Measurements from ENCODE around the gene RARG. TPM values are rescaled to one million over a fixed set of nuclear protein-coding genes. Genes with fewer than 3 reads are reported as not detected.
"Not testable (repeated sequence)": the region's sequence is repeated elsewhere in the genome, so short reads cannot be mapped to it uniquely, and the experiment has no call there.

The RARG gene
- total RNA-seq, 2 experiments from 2014 or later = 29.4 to 38.8 TPM

DNA sequence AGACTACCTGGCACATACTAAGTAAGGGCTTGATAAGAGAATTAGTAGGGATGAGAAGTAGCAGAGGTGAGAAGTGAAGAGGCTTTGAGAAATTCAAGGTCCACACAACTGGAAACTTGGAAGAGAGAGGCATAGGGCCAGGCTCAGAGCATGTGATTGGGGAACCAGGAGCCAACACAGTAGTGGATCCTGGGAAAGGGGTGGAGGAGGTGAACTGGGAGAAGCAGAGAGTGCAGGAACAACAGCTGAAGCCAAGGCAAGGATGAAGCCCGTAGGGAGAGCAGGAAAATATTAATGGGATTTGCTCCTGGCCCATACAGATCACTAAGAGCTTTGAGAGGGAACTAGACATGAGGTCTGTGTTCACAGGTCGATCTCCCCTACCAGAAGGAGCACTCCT is 23.6 kb downstream of the RARG start:
- DNase-seq = no peak
- Mint-ChIP-seq H3K27me3 (no peaks in the 10 kb centered on the region), H3K4me3 (peak overlapping the region; percentile 78), H3K36me3 (peaks cover 49% of the 10 kb centered on the region), H3K9me3 (ENCODE audit: low read depth) (no peaks in the 10 kb centered on the region), H3K27ac (peak overlapping the region; percentile 89), H3K4me1 (peaks cover 66% of the 10 kb centered on the region)
- no peak for ATAC-seq
- CTCF ChIA-PET = interaction anchor here (0.8 to 19.8 kb wide), 15 partner anchors 9 to 114 kb away, joined by 3 to 294 read pairs (median 12); partner anchors contain the start of genes AAAS, CSAD, ESPL1 and MYG1

DNA sequence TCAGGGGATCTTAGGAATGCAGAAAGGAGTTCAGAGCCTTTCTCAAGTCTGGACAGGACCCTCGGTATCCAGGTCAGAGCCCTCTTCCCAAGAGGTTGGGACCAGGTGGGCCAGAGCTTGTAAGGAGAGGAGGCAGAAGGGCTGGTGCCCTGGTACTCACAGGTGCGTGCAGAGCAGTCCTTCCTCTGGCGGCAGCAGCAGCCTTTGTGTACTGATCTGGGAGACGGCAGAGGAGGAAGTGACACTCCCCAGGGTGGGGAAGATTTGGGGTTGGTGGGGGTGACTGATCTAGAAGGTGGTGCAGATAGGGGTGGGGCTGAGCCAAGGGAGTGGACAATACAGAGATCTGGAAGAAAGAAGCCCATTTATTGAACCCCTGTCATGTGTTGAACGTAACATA is 25.0 kb downstream of the RARG start, which contains the start of gene ITGB7:
Gene ITGB7 (minus strand): TSS at position 210 of the 400 bp plus-strand sequence. CDS start 6,808 bp downstream, outside the sequence.
- Mint-ChIP-seq H3K27ac (peak within 1 kb of the TSS; percentile 89), H3K27me3 (no peaks in the 10 kb centered on the region), H3K36me3 (peaks cover 48% of the 10 kb centered on the region), H3K4me1 (peaks cover 69% of the 10 kb centered on the region), H3K9me3 (ENCODE audit: low read depth) (no peaks in the 10 kb centered on the region), H3K4me3 (peak within 1 kb of the TSS; percentile 91)
- ATAC-seq (peak; percentile 70), DNase-seq (peak; percentile 92)
- CTCF ChIA-PET = interaction anchor here (0.7 to 19.8 kb wide), 12 partner anchors 11 to 138 kb away, joined by 3 to 294 read pairs (median 20); partner anchors contain the start of genes AAAS, ESPL1, MYG1 and PFDN5

DNA sequence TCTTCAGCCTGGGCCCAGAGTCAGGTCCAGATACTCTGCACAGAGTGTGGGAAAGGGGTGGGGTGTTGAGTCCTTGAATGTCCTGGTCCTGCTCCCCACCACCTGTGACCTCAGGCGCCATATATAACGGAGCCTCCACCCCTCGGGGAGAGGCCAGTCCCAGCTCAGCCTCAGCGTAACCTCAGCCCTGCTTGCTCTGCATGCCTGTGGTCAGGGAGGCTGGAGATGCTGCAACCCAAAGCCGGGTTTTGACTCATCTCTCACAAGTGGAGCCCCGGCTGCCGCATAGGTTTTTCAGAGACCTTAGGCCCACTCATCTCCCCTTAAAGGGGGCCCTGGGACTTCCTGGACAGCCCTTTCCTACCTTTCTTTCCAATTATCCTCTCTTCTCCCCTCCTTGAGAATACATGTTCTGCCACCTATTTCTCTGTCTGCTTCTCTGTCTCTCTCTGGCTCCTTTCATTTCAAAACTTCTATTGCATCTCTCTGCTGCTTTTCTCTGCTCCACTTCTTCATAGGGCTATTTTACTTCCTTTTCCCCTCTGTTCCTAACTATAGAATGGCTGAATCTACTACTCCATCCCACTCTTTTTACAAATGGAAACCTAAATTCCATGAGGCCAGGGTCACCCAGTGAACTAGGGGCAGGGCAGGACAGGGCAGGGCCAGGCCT is 26.1 kb downstream of the RARG start:
- H3K36me3 Mint-ChIP-seq = peaks cover 53% of the 10 kb centered on the region
- H3K27ac Mint-ChIP-seq = peak overlapping the region; percentile 89

DNA sequence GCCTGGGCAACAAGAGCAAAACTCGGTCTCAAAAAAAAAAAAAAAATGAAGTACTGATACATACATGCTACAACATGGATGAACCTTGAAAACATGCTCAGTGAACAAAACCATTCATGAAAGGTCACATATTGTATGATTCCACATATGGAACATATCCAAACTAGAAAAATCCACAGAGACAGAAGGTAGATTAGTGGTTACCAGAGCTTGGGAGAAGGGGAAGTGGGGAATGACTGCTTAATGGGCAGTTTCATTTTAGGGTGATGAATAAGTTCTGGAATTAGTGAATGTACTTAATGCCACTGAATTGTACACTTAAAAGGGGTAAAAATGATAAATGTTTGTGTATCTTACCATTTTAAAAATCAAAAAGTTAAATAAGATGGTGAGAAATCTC is 27.7 kb downstream of the RARG start:
- no peak for ATAC-seq
- peaks cover 57% of the 10 kb centered on the region for H3K36me3 Mint-ChIP-seq
- CTCF ChIA-PET = interaction anchor here (0.7 to 19.8 kb wide), 7 partner anchors 14 to 119 kb away, joined by 3 to 294 read pairs (median 16); partner anchors contain the start of genes AAAS and ESPL1
- H3K9me3 Mint-ChIP-seq (ENCODE audit: low read depth) = no peaks in the 10 kb centered on the region
- H3K4me3 Mint-ChIP-seq = peak overlapping the region; percentile 91
- peak overlapping the region; percentile 61 for H3K27ac Mint-ChIP-seq
- peaks cover 76% of the 10 kb centered on the region for H3K4me1 Mint-ChIP-seq
- no peak for DNase-seq
- no peaks in the 10 kb centered on the region for H3K27me3 Mint-ChIP-seq

More for the DNA sequence above, 26.1 kb downstream of the RARG start:
- ATAC-seq (peak; percentile 71), DNase-seq (peak; percentile 96)
- peaks cover 75% of the 10 kb centered on the region for H3K4me1 Mint-ChIP-seq
- H3K27me3 Mint-ChIP-seq = no peaks in the 10 kb centered on the region
- H3K9me3 Mint-ChIP-seq (ENCODE audit: low read depth) = no peaks in the 10 kb centered on the region
- H3K4me3 Mint-ChIP-seq = peak overlapping the region; percentile 91
- CTCF ChIA-PET = interaction anchor here (0.9 to 19.8 kb wide), 8 partner anchors 13 to 89 kb away, joined by 3 to 294 read pairs (median 52); partner anchors contain the start of genes ESPL1 and PFDN5

DNA sequence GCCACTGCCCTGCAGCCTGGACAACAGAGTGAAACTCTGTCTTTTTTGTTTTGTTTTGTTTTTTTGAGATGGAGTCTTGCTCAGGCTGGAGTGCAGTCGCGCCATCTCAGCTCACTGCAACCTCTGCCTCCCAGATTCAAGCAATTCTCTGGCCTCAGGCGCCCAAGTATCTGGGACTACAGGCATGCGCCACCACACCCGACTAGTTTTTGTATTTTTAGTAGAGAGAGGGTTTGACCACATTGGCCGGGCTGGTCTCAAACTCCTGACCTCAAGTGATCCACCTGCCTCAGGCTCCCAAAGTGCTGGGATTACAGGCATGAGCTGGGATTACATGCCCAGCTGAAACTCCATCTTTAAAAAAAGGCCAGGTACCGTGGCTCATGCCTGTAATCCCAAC is 29.7 kb downstream of the RARG start:
- H3K4me3 Mint-ChIP-seq; H3K9me3 Mint-ChIP-seq (ENCODE audit: low read depth); ATAC-seq; DNase-seq; H3K27me3 Mint-ChIP-seq: not testable (repeated sequence)
- H3K27ac Mint-ChIP-seq = peak overlapping the region; percentile 35
- peaks cover 65% of the 10 kb centered on the region for H3K36me3 Mint-ChIP-seq
- CTCF ChIA-PET = interaction anchor here (0.6 to 15.5 kb wide), 9 partner anchors 12 to 150 kb away, joined by 3 to 164 read pairs (median 4); partner anchors contain the start of genes ESPL1 and MYG1
- peaks cover 73% of the 10 kb centered on the region for H3K4me1 Mint-ChIP-seq

DNA sequence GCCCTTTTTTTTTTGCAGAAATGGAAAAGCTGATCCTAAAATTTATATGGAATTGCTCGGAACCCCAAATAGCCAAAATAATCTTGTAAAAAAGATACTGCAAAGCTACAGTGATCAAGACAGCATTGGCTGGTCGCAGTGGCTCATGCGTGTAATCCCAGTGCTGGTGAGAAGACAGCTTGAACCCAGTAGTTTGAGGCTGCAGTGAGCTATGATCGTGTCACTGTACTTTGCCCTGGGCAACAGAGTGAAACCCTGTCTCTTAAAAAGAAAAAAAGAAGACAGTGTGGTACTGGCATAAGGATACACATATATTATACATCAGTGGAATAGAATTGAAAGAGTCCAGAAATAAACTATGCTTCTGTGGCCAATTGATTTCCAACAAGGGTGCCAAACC is 30.4 kb downstream of the RARG start:
- H3K27me3 Mint-ChIP-seq = no peaks in the 10 kb centered on the region
- H3K36me3 Mint-ChIP-seq = peaks cover 69% of the 10 kb centered on the region
- H3K4me3 Mint-ChIP-seq = peak overlapping the region; percentile 35
- peak overlapping the region; percentile 76 for H3K27ac Mint-ChIP-seq
- no peaks in the 10 kb centered on the region for H3K9me3 Mint-ChIP-seq (ENCODE audit: low read depth)
- no peak for DNase-seq
- CTCF ChIA-PET = interaction anchor here (0.9 to 15.5 kb wide), 8 partner anchors 12 to 151 kb away, joined by 3 to 164 read pairs (median 4); partner anchors contain the start of genes ESPL1 and MYG1
- ATAC-seq = no peak
- H3K4me1 Mint-ChIP-seq = peaks cover 74% of the 10 kb centered on the region

DNA sequence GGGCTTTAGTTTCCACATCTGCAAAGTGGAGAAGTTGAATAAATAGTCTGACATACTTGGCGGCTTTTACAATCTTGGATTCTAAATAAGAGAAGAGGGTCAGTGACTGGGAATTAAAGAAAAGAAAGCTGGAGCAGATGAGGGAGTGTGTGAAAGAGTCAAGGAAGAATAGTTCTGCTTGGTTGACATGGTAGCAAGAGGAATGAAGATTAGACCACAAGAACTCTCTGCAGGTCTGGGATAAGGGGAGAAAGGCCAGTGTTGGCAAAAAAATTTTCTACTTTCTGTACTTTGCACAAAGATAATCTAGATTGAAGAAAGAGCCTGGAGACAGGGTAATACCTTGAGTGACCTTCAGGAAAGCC is 30.9 kb downstream of the RARG start:
- H3K9me3 Mint-ChIP-seq (ENCODE audit: low read depth) = no peaks in the 10 kb centered on the region
- peak overlapping the region; percentile 94 for H3K27ac Mint-ChIP-seq
- H3K4me1 Mint-ChIP-seq = peaks cover 78% of the 10 kb centered on the region
- peak overlapping the region; percentile 76 for H3K4me3 Mint-ChIP-seq
- CTCF ChIA-PET = interaction anchor here (0.9 to 15.5 kb wide), 11 partner anchors 9 to 151 kb away, joined by 3 to 164 read pairs (median 13); partner anchors contain the start of genes CSAD, ESPL1, MYG1 and ZNF740
- DNase-seq (no peak), ATAC-seq (no peak)
- H3K36me3 Mint-ChIP-seq = peaks cover 70% of the 10 kb centered on the region
- no peaks in the 10 kb centered on the region for H3K27me3 Mint-ChIP-seq

DNA sequence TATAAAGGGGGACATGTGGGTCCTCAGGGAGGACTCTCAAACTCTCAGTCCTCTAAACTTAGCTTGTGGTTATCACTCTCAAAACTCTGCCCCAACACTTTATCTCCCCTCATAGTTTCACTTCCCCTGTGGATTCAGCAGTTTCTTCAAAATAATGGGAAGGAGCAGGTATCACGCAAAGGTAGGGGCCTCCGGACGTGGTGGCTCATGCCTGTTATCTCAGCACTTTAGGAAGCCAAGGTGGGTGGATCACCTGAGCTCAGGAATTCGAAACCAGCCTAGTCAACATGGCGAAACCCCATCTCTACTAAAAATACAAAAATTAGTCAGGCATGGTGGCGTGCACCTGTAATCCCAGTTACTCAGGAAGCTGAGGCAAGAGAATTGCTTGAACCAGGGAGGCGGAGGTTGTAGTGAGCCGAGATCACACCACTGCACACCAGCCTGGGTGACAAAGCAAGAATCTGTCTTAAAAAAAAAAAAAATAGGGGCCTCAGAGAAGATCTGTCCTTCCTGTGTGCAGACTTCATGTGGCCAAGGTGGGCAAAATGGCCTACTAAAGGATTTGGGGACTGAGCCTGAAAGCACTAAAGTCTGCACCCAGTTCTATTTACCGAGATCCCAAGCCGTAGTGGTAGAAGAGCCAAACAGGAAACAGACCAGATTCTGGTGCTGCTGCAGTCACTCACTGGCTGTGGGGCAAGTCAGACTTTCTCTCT is 31.4 kb downstream of the RARG start:
- CTCF ChIA-PET = interaction anchor here (0.9 to 15.5 kb wide), 13 partner anchors 9 to 152 kb away, joined by 3 to 164 read pairs (median 9); partner anchors contain the start of genes AAAS, CSAD, ESPL1 and MYG1
- Mint-ChIP-seq H3K36me3 (peaks cover 70% of the 10 kb centered on the region), H3K9me3 (ENCODE audit: low read depth) (no peaks in the 10 kb centered on the region)

DNA sequence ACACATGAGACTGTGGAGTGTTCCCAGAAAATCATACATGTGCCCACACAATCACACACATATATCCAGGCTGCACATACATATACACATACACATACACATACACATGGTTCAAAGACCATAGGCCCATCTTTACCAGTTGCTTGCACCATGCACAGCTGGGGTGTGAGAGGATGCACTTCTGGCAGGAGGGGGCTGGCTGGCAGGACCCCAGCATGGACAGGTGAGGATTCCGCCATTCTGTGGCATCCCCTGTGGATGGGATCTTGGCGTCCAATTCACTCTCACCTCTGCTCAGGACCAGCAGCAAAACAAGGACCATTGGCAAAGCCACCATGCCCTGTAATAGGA is 31.9 kb downstream of the RARG start:
- CTCF ChIA-PET = interaction anchor here (0.9 to 15.5 kb wide), 12 partner anchors 10 to 121 kb away, joined by 3 to 164 read pairs (median 11); partner anchors contain the start of genes AAAS, CSAD, ESPL1 and SOAT2
- Mint-ChIP-seq H3K4me1 (peaks cover 80% of the 10 kb centered on the region), H3K9me3 (ENCODE audit: low read depth) (no peaks in the 10 kb centered on the region), H3K36me3 (peaks cover 71% of the 10 kb centered on the region), H3K27ac (peak overlapping the region; percentile 94), H3K4me3 (peak overlapping the region; percentile 76), H3K27me3 (no peaks in the 10 kb centered on the region)
- DNase-seq (no peak), ATAC-seq (peak; percentile 13)

More for the DNA sequence above, 31.4 kb downstream of the RARG start:
- ATAC-seq = peak; percentile 35
- Mint-ChIP-seq H3K27me3 (no peaks in the 10 kb centered on the region), H3K27ac (peak overlapping the region; percentile 94), H3K4me3 (peak overlapping the region; percentile 76), H3K4me1 (peaks cover 80% of the 10 kb centered on the region)
- DNase-seq = peak; percentile 75

DNA sequence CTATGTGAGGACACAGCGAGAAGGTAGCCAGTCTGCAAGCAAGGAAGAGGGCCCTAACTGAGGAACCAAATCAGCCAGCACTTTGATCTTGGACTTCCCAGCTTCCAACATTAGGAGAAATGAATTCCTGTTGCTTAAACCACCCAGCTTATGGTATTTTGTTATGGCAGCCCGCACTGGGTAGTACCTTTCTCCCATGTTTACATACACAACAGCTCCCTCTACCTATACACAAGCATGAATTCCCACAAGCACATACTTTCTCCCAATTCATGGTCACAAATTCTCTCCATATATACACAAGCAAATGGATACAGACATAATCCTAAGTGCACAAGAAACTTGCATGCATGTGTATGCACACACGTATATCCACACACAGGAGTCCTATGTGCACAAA is 32.3 kb downstream of the RARG start:
- Mint-ChIP-seq H3K4me3 (peak overlapping the region; percentile 76), H3K4me1 (peaks cover 79% of the 10 kb centered on the region), H3K36me3 (peaks cover 73% of the 10 kb centered on the region), H3K27ac (peak overlapping the region; percentile 94), H3K27me3 (no peaks in the 10 kb centered on the region), H3K9me3 (ENCODE audit: low read depth) (no peaks in the 10 kb centered on the region)
- DNase-seq = no peak
- ATAC-seq = no peak
- CTCF ChIA-PET = interaction anchor here (0.9 to 15.5 kb wide), 16 partner anchors 10 to 134 kb away, joined by 3 to 164 read pairs (median 7); partner anchors contain the start of genes AAAS, CSAD, ESPL1 and SOAT2

DNA sequence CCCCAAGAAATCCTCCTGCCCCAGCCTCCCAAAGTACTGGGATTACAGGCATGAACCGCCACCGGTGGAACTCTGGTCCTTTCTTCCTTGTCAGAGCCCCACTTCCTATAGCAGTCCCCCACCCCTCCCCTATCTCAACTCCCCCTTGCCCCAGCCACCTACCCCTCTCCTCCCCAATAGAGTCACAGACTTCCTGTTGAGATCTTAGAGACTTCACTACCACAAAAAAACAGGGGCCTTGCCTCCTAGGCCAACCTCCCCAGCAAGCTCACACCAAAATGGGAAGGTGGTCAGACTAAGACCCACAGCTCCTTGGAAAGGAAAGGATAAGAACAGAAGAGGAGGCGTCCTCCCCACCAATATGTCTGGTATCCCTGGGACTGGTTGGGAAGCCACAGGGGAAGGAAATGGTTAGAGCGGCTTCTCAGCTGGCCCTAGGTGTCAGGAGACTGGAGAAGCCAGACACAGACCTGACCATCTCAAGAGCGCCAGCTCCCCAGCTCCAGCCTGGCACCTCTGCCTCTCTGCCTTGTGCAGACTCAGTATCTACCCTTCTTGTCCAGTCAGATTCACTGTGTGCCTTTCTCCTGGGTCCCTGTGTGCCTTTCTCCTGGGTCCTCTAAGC is 33.4 kb downstream of the RARG start:
- H3K36me3 Mint-ChIP-seq = peaks cover 76% of the 10 kb centered on the region
- H3K27ac Mint-ChIP-seq = peak overlapping the region; percentile 86
- peak overlapping the region; percentile 58 for H3K4me3 Mint-ChIP-seq
- peak; percentile 45 for ATAC-seq
- peak; percentile 65 for DNase-seq
- no peaks in the 10 kb centered on the region for H3K9me3 Mint-ChIP-seq (ENCODE audit: low read depth)
- peaks cover 69% of the 10 kb centered on the region for H3K4me1 Mint-ChIP-seq
- CTCF ChIA-PET = interaction anchor here (1.0 to 11.0 kb wide), 19 partner anchors 9 to 303 kb away, joined by 3 to 67 read pairs (median 4); partner anchors contain the start of genes AAAS, CSAD, ESPL1 and PFDN5
- H3K27me3 Mint-ChIP-seq = no peaks in the 10 kb centered on the region

DNA sequence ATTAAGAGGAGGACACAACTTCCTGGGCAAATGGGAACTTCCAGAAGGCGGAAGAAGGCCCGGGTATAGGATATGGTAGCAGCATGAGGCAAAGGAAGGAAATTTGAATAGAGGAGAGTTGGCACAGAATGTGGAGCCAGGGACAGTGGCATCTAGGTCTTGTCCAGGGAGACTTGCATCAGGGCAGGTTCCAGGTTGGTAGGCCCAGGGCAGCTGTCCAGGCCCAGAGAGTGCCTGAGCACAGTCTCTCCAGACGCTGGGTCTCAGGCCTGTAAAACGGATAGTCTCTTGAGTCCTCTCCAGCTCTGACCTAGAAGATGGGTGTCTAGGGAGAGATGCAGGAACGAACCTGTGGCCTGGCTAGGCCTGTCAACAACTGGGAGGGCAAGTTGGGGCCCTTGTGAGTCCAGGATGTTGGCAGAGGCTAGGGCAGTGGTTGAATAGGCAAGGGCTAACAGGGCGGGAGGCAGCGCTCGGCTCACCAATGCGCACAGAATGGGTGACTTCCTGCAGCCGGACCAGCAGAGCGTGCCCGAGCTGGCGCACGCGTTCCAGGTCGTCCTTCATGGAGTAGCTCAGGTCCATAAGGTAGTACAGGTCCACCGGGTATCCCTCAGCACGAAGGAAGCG is 34.9 kb downstream of the RARG start:
- H3K4me1 Mint-ChIP-seq = peaks cover 59% of the 10 kb centered on the region
- H3K9me3 Mint-ChIP-seq (ENCODE audit: low read depth) = no peaks in the 10 kb centered on the region
- no peaks in the 10 kb centered on the region for H3K27me3 Mint-ChIP-seq
- DNase-seq = no peak
- peaks cover 81% of the 10 kb centered on the region for H3K36me3 Mint-ChIP-seq
- H3K4me3 Mint-ChIP-seq = no peak overlapping the region
- no peak for ATAC-seq
- CTCF ChIA-PET = interaction anchor here (0.9 to 4.3 kb wide), 8 partner anchors 9 to 98 kb away, joined by 3 to 30 read pairs (median 4); partner anchors contain the start of genes CSAD, ITGB7, PFDN5 and ZNF740
- H3K27ac Mint-ChIP-seq = peak overlapping the region; percentile 37
